Central memory CD8-positive, alpha-beta T cell (primary cell): ENCODE data around the gene GPHN.
"Not testable (repeated sequence)": the region's sequence is repeated elsewhere in the genome, so short reads cannot be mapped to it uniquely, and the experiment has no call there.

Source experiments
- ATAC-seq: fragments of 150-1000 bp; cut with Tn5 transposase; replicated peaks from 2 replicates; pipeline ENCODE4 v1.10.0; 2022; ENCODE audit warnings: mild to moderate bottlenecking, moderate FRiP score, moderate number of reproducible peaks; ENCODE audit not compliant: poor library complexity, severe bottlenecking; ENCODE audit errors: extremely low read depth
- DNase-seq, 2 donors: peaks; one replicate each; pipeline ENCODE4 v3.0.0; 2021; ENCODE audit warnings: low spot score in 2 of 2
- H3K27ac Mint-ChIP-seq: one replicate; pipeline ENCODE4 v1.8.0; 2022; ENCODE audit warnings: low read depth, mild to moderate bottlenecking, moderate library complexity, mixed read lengths
- H3K27me3 Mint-ChIP-seq: one replicate; pipeline ENCODE4 v1.8.0; 2022; ENCODE audit warnings: mixed read lengths
- H3K36me3 Mint-ChIP-seq: one replicate; pipeline ENCODE4 v1.8.0; 2022; ENCODE audit warnings: mild to moderate bottlenecking, moderate library complexity, mixed read lengths; ENCODE audit not compliant: insufficient read depth
- H3K4me1 Mint-ChIP-seq: one replicate; pipeline ENCODE4 v1.8.0; 2022; ENCODE audit warnings: mixed read lengths
- H3K4me3 Mint-ChIP-seq: one replicate; pipeline ENCODE4 v1.8.0; 2022; ENCODE audit warnings: mild to moderate bottlenecking, moderate library complexity, mixed read lengths
- H3K9me3 Mint-ChIP-seq: one replicate; pipeline ENCODE4 v1.8.0; 2022; ENCODE audit warnings: mixed read lengths

Gene GPHN

GRCh38 chr14:67016856-67017255, 508.9 kb downstream of the GPHN start:
- ATAC-seq (no peak), DNase-seq (no peak)
- Mint-ChIP-seq H3K27me3 (no peaks in the 10 kb centered on the region), H3K9me3 (no peaks in the 10 kb centered on the region), H3K36me3 (no peaks in the 10 kb centered on the region), H3K4me3 (no peak overlapping the region), H3K4me1 (no peaks in the 10 kb centered on the region), H3K27ac (no peak overlapping the region)

DNA sequence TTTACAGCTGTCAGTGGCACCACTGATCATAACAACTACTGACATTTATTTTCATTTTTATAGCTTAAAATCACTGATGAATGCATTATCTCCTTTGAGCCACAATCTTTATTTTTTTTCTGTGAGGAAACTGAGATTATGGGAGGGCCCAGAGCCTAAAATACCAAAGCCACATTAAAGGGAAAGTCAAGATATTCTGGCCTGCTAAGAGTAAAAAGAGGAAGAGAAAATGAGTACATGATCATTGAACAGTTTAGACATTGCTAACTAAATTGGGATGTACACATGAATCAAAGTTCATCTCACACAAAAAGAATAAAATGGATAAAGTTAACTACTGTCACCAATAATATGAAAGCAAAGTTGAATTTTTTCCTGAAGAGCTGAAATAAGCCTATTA, 510.8 kb downstream of the GPHN start:
- no peaks in the 10 kb centered on the region for H3K4me1 Mint-ChIP-seq
- DNase-seq (no peak), ATAC-seq (no peak)
- no peaks in the 10 kb centered on the region for H3K27me3 Mint-ChIP-seq
- no peak overlapping the region for H3K4me3 Mint-ChIP-seq
- H3K36me3 Mint-ChIP-seq: no peaks in the 10 kb centered on the region
- no peak overlapping the region for H3K27ac Mint-ChIP-seq
- H3K9me3 Mint-ChIP-seq: no peaks in the 10 kb centered on the region

GRCh38 chr14:67019796-67020195, 511.8 kb downstream of the GPHN start:
- H3K4me3 Mint-ChIP-seq: no peak overlapping the region
- no peaks in the 10 kb centered on the region for H3K27me3 Mint-ChIP-seq
- DNase-seq (no peak), ATAC-seq (no peak)
- no peaks in the 10 kb centered on the region for H3K4me1 Mint-ChIP-seq
- H3K9me3 Mint-ChIP-seq: no peaks in the 10 kb centered on the region
- H3K36me3 Mint-ChIP-seq: no peaks in the 10 kb centered on the region
- no peak overlapping the region for H3K27ac Mint-ChIP-seq

DNA sequence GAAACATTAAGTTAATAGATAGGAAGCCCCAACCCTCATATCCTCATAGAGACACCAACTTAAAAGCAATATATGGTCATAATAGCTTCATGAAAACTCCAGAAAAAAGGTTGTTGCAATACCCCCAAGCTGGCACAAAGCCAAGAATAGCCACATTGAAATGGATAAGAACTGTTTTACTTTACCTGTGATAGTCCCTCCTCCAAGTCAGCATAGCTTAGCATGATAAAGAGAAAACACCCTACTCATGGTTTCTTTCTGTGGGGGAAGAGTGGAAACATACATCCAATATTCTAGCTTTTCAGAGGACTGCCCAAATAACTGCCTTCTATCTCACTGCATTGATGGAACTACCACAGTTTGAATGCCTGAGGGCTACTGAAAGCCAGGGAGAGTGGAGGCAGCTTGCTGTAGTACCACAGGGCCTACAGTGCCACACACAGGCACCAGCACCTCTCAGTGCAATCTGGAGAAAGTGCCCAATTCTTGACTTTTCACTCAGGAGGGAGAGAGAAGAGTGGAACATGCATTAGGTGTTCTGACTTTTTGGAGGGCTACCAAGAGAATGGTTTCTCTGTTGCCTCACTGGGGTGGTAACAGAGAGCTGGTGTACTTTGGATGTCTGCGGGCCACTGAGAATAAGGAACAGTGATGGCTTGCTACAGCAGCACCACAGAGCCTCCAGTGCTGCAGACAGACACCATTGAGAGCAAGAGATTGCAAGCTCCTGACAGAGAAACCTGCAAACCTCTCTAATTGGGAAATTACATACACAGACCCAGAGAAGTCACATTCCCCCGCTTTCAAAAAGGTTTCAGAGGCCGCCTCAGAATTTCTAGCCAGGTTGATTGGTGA, 524.2 kb downstream of the GPHN start:
- Mint-ChIP-seq H3K4me1 (no peaks in the 10 kb centered on the region), H3K27ac (no peak overlapping the region), H3K9me3 (peaks cover 5% of the 10 kb centered on the region), H3K27me3 (no peaks in the 10 kb centered on the region), H3K36me3 (no peaks in the 10 kb centered on the region), H3K4me3 (no peak overlapping the region)
- ATAC-seq (no peak), DNase-seq (no peak)

DNA sequence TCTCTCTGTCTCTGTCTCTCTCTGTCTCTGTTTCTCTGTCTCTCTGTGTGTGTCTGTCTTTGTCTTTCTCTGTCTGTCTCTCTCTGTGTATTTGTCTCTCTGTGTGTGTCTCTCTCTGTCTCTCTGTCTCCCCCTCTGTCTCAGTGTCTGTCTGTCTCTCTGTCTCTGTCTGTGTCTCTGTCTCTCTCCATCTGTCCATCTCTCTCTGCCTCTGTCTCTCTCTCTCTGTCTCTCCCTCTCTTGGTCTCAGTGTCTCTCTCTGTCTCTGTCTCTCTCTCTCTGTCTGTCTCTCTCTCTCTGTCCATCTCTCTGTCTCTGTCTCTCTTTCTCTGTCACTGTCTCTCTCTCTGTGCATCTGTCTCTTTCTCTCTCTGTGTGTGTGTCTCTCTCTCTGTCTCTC, 537.5 kb downstream of the GPHN start:
- ATAC-seq (no peak), DNase-seq (no peak)
- H3K27me3 Mint-ChIP-seq: no peaks in the 10 kb centered on the region
- peaks cover 11% of the 10 kb centered on the region for H3K9me3 Mint-ChIP-seq
- H3K4me3 Mint-ChIP-seq: no peak overlapping the region
- no peak overlapping the region for H3K27ac Mint-ChIP-seq
- H3K4me1 Mint-ChIP-seq: no peaks in the 10 kb centered on the region
- H3K36me3 Mint-ChIP-seq: no peaks in the 10 kb centered on the region

DNA sequence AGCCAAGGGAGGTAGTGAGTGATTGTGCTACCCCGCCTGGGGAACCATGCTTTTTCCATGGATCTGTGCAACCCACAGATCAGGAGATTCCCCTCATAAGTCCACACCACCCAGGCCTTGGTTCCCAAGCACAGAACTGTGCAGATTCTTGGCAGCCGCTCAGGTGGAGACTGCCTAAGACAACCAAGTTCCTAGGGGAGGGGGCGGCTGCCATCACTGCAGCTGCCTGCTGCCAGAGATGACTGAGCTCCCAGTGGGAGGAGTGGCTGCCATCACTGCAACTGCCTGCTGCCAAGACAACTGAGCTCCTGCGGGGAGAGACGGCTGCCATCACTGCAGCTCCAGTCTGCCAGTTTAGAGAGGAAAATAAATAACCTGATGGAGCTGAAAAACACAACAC, 542.9 kb downstream of the GPHN start:
- H3K9me3 Mint-ChIP-seq: peaks cover 16% of the 10 kb centered on the region
- no peak for DNase-seq
- no peaks in the 10 kb centered on the region for H3K4me1 Mint-ChIP-seq
- no peak overlapping the region for H3K4me3 Mint-ChIP-seq
- no peak overlapping the region for H3K27ac Mint-ChIP-seq
- no peaks in the 10 kb centered on the region for H3K27me3 Mint-ChIP-seq
- ATAC-seq: no peak
- peaks cover 3% of the 10 kb centered on the region for H3K36me3 Mint-ChIP-seq

GRCh38 chr14:67056684-67057083, 548.7 kb downstream of the GPHN start:
- DNase-seq (no peak), ATAC-seq (no peak)
- Mint-ChIP-seq H3K27me3 (no peaks in the 10 kb centered on the region), H3K9me3 (peaks cover 12% of the 10 kb centered on the region), H3K4me3 (no peak overlapping the region), H3K36me3 (no peaks in the 10 kb centered on the region), H3K4me1 (no peaks in the 10 kb centered on the region), H3K27ac (no peak overlapping the region)

DNA sequence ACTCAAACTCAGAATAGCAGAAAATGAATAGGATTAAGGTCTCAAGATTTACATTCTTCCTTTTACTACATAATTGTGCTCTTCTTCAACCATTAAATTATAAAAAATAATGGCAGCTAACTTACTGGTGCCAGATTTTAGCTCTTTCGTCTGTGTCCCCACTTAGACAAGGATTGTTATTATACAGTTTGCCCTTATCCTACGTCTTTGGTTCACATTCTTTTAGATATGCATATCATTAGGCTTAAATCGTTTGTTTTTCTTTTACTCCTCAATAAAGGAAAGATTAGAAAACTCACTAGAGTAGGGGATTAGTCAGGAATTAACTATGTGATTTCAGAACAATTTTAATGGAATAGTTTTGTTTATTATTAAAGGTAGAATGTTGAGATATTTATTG, 551.6 kb downstream of the GPHN start:
- H3K4me1 Mint-ChIP-seq: no peaks in the 10 kb centered on the region
- no peak overlapping the region for H3K27ac Mint-ChIP-seq
- ATAC-seq (no peak), DNase-seq (no peak)
- peaks cover 1% of the 10 kb centered on the region for H3K27me3 Mint-ChIP-seq
- H3K36me3 Mint-ChIP-seq: no peaks in the 10 kb centered on the region
- H3K4me3 Mint-ChIP-seq: no peak overlapping the region
- no peaks in the 10 kb centered on the region for H3K9me3 Mint-ChIP-seq

DNA sequence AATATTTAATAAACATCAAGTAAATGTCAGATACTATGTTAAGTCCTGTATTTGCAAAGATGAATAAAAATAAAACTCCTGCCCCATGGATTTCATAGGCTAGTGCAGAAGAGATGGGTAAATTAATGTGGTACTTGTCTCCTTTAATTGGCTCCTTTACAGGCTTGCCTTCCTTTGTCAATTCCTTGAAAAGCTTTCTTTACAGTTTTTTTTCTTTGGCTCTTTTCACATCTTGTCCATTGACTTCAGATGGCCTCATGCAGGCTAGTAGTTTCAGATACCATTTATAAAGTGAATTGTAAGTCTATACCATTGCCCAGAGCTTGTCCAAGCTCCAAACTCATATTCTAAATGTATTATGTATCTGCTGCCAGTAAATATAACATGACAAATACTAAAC, 552.6 kb downstream of the GPHN start:
- Mint-ChIP-seq H3K36me3 (no peaks in the 10 kb centered on the region), H3K27me3 (peaks cover 9% of the 10 kb centered on the region), H3K4me3 (no peak overlapping the region), H3K27ac (no peak overlapping the region), H3K9me3 (peaks cover 7% of the 10 kb centered on the region), H3K4me1 (no peaks in the 10 kb centered on the region)
- DNase-seq (no peak), ATAC-seq (no peak)

- H3K4me1 Mint-ChIP-seq, H3K27ac Mint-ChIP-seq, H3K9me3 Mint-ChIP-seq, H3K27me3 Mint-ChIP-seq, H3K4me3 Mint-ChIP-seq, DNase-seq, H3K36me3 Mint-ChIP-seq, ATAC-seq: not testable (repeated sequence)
Observed at GRCh38 chr14:67067070-67067814, 559.3 kb downstream of the GPHN start.

DNA sequence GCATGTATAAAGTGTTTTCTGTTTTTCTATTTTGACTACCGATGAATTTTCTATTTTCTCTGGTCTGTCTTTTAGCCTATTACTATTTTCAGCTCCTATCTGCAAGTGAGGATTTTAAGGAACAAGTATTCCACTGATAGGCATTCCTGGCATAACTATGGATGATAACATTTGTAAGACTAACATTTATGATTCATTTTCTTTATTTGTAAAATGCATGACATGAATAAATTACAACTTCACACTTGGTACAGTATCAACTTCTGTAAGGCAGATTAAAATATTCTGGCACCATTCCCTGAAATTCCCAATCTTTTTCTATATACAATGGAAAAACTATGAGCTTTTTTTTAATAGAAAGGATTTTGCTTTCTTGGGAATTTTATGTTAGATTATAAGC, 560.3 kb downstream of the GPHN start:
- Mint-ChIP-seq H3K4me1 (no peaks in the 10 kb centered on the region), H3K36me3 (no peaks in the 10 kb centered on the region), H3K9me3 (peaks cover 7% of the 10 kb centered on the region), H3K27me3 (peaks cover 9% of the 10 kb centered on the region), H3K4me3 (no peak overlapping the region), H3K27ac (no peak overlapping the region)
- DNase-seq: no peak
- no peak for ATAC-seq

DNA sequence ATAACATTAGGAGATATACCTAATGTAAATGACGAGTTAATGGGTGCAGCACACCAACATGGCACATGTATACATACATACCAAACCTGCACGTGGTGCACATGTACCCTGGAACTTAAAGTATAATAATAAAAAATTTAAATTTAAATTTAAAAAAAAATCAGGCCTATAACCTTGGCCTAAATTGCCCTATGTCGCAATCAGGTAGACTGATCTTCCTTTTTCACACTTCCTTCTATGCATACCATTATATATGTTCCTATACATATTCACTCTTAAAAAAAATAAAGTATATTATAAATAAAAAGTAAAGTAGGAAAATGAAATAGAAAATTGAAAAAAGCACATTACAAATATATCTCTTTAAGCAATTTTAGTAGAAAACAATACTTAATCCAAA, 563.6 kb downstream of the GPHN start:
- Mint-ChIP-seq H3K36me3 (no peaks in the 10 kb centered on the region), H3K9me3 (no peaks in the 10 kb centered on the region), H3K4me3 (no peak overlapping the region), H3K4me1 (no peaks in the 10 kb centered on the region), H3K27me3 (no peaks in the 10 kb centered on the region), H3K27ac (no peak overlapping the region)
- DNase-seq: no peak
- ATAC-seq: no peak

GRCh38 chr14:67077921-67078320, 570.0 kb downstream of the GPHN start:
- Mint-ChIP-seq H3K27me3 (no peaks in the 10 kb centered on the region), H3K4me1 (no peaks in the 10 kb centered on the region), H3K9me3 (no peaks in the 10 kb centered on the region), H3K27ac (no peak overlapping the region), H3K4me3 (no peak overlapping the region), H3K36me3 (no peaks in the 10 kb centered on the region)
- no peak for ATAC-seq
- DNase-seq: no peak
